GM12874 (cell line): ENCODE measurements around the gene POMC.

Experiments
- TF ChIP-seq, protein P1 (sequence below): IDR thresholded peaks from 2 replicates; pipeline ENCODE4 v1.5.1; 2011; ENCODE audit warnings: low read depth, mild to moderate bottlenecking, control low read depth, low read length, moderate library complexity; ENCODE audit not compliant: insufficient read depth

Gene POMC

DNA sequence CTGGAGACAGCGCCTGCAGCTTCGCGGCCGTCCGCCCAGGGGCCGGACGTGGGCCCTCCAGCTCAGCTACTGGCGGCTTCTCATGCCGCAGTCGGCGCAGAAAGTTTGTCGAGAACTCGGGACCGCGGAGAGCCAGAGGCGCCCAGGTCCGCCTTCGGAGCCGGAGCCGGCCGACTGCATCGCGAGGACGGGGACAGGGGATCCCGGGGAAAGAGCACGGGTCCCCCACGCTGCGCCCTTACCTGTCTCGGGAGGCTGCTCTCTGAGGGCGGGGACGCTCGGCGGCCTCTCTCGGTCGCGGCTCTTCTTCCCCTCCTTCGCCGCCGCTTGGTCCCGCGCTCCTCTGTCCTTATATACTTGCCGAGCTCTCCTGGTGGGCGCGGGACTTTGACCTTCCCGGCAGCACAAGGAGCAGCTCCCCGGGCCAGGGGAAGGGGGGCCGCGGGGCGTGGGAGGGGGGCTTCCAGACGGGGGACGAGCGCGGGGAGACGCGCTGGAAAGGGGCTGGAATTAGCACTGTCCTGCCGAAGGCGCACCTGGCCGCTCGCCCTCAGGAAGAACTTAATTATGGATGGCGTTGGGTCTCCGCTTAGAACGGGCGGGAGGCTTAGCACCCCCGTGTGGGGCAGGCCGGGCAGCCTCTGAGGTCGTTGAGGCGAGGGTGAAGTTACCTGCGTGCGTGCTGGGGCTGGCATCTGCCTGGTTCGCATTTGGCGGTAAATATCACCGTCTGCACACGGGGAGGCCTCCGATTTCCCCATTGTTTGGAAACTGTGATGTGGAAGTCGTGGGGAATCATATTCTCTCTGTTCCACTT is at the start of gene POMC:
TSS of gene POMC (minus strand) at position 325 of the 817 bp plus-strand sequence. CDS start 3,808 bp downstream, outside the sequence.
- TF ChIP-seq, protein P1, sequence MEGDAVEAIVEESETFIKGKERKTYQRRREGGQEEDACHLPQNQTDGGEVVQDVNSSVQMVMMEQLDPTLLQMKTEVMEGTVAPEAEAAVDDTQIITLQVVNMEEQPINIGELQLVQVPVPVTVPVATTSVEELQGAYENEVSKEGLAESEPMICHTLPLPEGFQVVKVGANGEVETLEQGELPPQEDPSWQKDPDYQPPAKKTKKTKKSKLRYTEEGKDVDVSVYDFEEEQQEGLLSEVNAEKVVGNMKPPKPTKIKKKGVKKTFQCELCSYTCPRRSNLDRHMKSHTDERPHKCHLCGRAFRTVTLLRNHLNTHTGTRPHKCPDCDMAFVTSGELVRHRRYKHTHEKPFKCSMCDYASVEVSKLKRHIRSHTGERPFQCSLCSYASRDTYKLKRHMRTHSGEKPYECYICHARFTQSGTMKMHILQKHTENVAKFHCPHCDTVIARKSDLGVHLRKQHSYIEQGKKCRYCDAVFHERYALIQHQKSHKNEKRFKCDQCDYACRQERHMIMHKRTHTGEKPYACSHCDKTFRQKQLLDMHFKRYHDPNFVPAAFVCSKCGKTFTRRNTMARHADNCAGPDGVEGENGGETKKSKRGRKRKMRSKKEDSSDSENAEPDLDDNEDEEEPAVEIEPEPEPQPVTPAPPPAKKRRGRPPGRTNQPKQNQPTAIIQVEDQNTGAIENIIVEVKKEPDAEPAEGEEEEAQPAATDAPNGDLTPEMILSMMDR: no peak

DNA sequence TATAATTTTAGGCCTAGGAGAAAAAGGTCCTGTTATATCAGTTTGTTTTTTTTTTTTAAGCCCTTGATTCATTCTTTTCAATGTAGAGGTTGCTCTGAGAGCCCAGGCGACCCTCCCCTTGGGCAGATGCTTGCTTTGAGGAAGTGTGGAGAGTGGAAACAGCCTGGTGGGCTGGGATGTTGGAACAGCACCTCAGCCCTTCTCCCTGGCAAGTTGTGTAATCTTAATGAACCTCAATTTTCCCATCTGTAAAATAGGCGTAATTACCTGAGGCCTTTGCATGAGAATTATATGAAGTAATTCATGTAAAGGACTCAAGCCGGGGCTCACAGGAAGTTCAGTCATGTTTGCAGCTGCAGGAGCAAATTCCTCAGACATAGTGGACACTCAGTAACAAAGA is 49.7 kb upstream of the POMC start:
- TF ChIP-seq, protein P1: no peak

DNA sequence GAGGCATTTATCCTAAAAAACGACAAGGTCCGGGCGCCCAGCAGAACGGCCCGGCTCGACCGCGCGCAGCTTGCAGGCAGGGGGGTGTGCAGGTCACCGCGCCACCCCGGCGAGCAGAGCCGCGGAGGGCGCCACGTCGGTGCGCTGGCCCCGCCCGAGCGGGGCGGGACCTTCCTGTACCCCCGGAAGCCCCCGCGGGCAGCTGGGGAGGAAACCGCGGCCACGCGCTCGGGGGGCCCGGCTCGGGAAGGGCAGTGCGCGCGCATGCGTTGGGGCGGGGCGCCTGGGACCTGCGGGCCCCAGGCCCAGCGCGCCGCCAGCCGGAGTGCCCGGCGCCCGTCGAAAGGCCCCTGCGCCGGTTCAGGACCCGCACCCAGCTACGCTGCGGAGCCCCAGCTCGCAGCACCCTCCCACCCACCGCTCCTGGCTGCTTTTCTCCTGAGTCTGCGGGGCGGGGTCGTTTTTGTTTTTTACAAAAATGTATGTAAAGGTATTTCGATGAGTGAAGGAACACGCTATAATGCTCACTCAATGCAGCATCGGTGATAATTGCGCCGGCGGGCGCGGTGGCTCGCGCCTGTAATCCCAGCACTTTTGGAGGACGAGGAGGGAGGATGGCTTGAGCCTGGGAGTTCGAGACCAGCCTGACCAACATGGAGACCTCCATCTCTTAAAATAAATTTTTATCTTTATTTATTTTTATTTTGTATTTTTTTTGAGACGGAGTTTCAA is 47.7 kb upstream of the POMC start:
- TF ChIP-seq, protein P1: no peak

DNA sequence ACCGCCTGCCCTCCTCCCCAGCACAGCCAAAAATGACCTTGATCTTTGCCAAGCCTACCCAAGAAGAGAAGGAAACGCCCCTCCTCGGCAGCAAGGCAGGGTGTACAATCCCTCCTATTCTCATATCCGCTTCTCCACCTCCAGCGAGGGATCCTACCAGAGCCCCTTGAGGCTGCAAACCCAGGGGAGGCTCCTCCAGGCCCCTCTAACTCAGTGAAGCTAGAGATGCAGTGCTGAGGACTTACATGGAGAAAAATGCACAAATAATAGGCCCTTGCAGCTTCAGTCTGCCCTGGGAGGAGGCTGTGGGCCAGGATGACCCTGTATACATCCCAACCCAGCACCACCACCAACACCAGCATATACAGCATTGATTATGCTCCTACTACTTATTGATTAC is 46.9 kb upstream of the POMC start:
- TF ChIP-seq, protein P1: no peak

DNA sequence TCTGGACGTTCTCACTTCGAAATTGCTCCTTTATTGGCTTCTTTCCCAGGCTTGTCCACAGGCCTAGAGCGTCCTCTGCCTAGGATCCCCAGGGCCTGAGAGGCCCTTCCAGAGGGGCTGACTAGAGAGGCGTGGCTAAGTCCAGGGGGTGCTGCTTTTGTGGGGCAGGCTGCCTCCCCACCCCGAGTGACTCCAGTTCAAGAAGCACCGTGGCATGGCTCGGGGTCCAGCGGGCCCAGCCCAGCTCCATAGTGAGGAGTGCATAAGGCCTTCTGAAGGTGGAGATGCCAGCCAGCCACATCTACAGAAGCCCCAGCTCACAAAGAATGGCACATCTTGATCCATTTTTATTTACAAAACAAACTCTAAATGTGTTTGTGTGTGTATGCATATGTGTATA is 44.8 kb upstream of the POMC start:
- TF ChIP-seq, protein P1: no peak

DNA sequence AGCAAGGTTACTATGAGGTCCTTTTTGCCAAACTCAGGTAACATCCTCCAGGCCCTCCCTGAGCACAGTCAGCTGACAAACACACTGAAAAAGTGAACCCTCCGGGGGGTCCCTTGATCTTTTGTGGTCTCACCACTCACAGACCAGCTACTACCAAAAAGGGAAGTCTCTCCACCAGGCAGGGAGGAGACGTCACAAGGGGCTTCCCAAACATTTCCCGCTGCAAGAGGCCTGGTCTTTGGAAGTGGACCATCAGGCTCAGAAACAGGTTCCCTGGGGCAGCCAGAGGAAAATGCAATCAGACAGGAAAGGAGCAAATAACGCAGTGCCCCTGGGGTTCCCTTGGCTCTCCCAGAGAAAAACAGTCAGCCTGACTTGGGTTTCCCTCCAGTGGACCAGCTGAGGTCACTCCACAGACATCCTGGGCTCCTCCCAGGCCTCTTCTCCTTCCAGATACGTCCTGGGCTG is 38.7 kb upstream of the POMC start:
- TF ChIP-seq, protein P1: no peak

DNA sequence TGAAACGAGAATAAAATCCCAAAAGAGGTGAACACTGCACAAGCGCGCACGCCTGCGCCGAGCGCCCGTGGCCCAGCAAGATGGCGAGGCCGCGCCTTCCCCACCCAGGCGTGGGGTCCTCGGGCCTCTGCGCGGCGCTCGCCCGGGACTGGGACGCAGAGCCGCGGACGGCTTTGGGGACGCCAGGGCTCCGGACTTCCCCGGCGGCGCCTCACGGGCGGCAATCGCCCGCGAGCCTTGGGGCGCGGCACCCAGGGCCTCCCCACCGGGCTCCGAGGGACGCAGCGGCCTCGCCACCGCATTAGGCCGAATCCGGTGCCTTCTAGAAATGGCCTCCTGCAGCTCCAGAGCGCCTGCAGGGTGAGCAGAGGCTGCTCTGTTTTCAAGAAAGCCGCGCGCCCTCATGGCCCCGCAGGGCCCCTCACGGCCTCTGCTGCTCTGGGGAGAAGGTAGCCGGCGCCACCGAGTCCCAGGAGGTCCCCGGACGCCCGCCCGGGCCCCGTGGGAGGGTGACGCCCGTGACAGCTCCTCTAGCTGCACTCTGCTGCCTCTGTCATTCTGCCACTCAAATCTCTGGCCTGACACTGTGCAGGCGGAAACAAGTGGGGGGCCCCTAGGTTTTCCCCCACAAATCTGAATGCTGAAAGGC is 35.9 kb upstream of the POMC start:
- TF ChIP-seq, protein P1: no peak
